HFFc6 (cell line): ENCODE results near the gene ATRAID. TPM values are rescaled to one million over a fixed set of nuclear protein-coding genes. Genes with fewer than 3 reads are reported as not detected.
A peak's percentile ranks its signal among the peaks of the same experiment; 100 is the strongest.

Source experiments
- DNase-seq: peaks from one replicate; pipeline ENCODE4 v3.0.0-alpha.2; 2018
- H3K27ac Mint-ChIP-seq: 2 replicates; pipeline ENCODE4 v1.8.0; 2020; ENCODE audit warnings: mild to moderate bottlenecking, mixed read lengths
- H3K27me3 Mint-ChIP-seq: 2 replicates; pipeline ENCODE4 v1.8.0; 2021; ENCODE audit warnings: mild to moderate bottlenecking, moderate library complexity, mixed read lengths; ENCODE audit not compliant: insufficient read depth
- H3K36me3 Mint-ChIP-seq: 2 replicates; pipeline ENCODE4 v1.8.0; 2021; ENCODE audit warnings: low read depth, mixed read lengths
- H3K4me1 Mint-ChIP-seq: 2 replicates; pipeline ENCODE4 v1.8.0; 2020; ENCODE audit warnings: low read depth, mixed read lengths
- H3K4me3 Mint-ChIP-seq: 2 replicates; pipeline ENCODE4 v1.8.0; 2020; ENCODE audit warnings: mild to moderate bottlenecking, moderate library complexity, mixed read lengths
- H3K9me3 Mint-ChIP-seq: 2 replicates; pipeline ENCODE4 v1.8.0; 2020; ENCODE audit warnings: mild to moderate bottlenecking, mixed read lengths
- long read RNA-seq: library from polyadenylated mRNA; unstranded; transcript quantifications from one replicate; pipeline ENCODE4 v2.0.0, GENCODE V29; 2019
- total RNA-seq, 6 experiments: library from RNA; stranded (reverse); fragmentation: NEBNext Ultra II Directional; extraction: Animal tissue kit (Norgen Biotek cat#: 25700); gene quantifications; 2 replicates in 1 of 6; 3 replicates in 5 of 6; pipeline ENCODE4 v1.2.3, GENCODE V29; 2021
- TF ChIP-seq, protein P1 (sequence below): fragments of 200-600 bp; sonication (generic); IDR thresholded peaks from 2 replicates; pipeline ENCODE4 v1.5.0; 2021; ENCODE audit warnings: antibody characterized with exemption, mild to moderate bottlenecking

ATRAID gene, protein sequence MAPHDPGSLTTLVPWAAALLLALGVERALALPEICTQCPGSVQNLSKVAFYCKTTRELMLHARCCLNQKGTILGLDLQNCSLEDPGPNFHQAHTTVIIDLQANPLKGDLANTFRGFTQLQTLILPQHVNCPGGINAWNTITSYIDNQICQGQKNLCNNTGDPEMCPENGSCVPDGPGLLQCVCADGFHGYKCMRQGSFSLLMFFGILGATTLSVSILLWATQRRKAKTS
- total RNA-seq, result 100 to 1,000 TPM in 5 of 6 experiments, 10 to 100 TPM in 1; 98.8 to 123 (median 116) TPM
- long read RNA-seq, transcript ATRAID-201 (7 exons, 1,240 nt), result major isoform, 153 of 181 reads
- long read RNA-seq, transcript ATRAID-202 (7 exons, 1,059 nt), result minor isoform, 25 of 181 reads
- long read RNA-seq, partial matches to known transcripts, result 1 of 181 reads
- long read RNA-seq, other reads (novel, unspliced or antisense), result 0 of 181 reads

DNA sequence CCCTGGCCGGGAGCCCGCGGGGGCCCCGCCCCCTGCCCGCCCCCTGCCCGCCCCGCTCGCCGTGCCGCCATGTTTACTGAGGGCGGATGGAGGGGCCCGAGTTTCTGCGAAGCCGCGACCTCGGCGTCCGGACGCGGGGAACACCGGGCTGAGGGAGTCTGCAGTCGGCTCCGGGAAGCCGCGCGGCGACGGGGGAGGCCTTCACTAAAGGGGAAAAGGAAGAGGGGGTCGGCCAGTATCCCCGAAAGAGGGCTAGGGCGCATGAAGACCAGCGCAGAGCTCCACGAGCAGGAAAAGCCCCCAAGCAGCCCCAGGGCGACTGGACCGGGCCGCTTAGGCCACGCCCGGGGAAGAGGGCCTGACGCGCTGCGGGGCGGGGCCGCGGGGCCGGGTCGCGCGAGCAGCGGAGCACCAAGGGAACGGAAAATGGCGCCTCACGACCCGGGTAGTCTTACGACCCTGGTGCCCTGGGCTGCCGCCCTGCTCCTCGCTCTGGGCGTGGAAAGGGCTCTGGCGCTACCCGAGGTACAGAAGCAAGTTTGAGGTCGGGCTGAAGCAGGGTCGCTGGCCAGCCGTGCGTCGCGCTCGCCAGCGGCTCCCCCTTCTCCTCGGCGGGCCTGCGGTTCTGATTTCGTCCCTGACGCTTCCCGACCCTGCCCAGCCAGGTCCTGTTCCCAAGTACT is at the start of gene ATRAID, which contains the start of gene SLC5A6:
ATRAID (plus strand) TSS at position 99 of the 683 bp plus-strand sequence; CDS start at position 427, 328 bp downstream.
SLC5A6 (minus strand) TSS at position 326 of the 683 bp plus-strand sequence. CDS start 4,618 bp downstream, outside the sequence.
- DNase-seq, result peak; percentile 71
- peaks cover 38% of the 10 kb centered on the region for H3K36me3 Mint-ChIP-seq
- H3K4me1 Mint-ChIP-seq, result peaks cover 51% of the 10 kb centered on the region
- peaks cover 8% of the 10 kb centered on the region for H3K27me3 Mint-ChIP-seq
- peak within 1 kb of the TSS; percentile 97 for H3K4me3 Mint-ChIP-seq
- TF ChIP-seq, protein P1, sequence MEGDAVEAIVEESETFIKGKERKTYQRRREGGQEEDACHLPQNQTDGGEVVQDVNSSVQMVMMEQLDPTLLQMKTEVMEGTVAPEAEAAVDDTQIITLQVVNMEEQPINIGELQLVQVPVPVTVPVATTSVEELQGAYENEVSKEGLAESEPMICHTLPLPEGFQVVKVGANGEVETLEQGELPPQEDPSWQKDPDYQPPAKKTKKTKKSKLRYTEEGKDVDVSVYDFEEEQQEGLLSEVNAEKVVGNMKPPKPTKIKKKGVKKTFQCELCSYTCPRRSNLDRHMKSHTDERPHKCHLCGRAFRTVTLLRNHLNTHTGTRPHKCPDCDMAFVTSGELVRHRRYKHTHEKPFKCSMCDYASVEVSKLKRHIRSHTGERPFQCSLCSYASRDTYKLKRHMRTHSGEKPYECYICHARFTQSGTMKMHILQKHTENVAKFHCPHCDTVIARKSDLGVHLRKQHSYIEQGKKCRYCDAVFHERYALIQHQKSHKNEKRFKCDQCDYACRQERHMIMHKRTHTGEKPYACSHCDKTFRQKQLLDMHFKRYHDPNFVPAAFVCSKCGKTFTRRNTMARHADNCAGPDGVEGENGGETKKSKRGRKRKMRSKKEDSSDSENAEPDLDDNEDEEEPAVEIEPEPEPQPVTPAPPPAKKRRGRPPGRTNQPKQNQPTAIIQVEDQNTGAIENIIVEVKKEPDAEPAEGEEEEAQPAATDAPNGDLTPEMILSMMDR, result no peak
- H3K9me3 Mint-ChIP-seq, result no peaks in the 10 kb centered on the region
- peak within 1 kb of the TSS; percentile 99 for H3K27ac Mint-ChIP-seq

DNA sequence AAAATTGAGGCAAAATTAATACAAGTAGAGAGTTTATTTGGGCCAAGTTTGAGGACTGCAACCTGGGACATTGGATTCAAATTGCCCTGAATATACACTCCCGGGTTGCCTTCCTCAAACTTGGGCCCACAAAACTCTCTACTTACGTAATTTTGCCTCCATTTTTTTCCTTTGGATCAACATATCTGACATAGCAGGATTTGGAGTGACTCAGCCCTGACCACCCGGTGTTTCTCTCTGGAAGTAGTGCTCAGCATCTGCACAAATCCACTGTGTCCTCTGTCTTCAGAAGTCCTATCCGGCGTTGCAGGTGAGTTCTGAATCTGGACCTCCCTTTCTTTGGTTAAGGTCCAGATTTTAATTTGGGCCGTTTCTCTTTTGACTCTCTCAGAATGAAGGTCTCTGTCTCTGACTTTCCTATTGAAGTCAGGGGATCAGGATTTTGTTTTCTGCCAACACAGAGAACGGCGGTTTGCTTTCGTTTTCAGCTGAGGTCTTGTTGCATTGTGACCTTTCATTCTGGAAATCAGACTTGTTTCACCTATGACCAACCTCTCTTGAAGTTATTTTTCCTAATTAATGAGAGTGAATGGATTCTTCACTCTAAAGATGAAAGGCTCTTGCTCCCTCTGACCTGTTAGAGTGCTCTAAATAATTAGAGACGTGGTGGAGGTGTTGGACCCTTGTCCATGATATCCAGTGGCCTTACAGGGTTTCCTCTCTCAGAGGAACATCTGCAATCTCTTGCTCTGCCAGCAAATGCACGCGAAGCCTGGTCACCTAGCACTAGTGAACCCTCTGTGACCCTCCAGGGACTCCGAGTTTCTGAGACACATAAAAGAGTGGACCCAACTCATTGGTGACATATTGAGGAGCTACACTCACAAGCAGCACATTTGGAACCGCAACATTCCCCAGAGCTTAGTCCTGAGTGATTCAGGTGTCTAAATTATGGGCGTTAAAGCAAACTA is 49.4 kb upstream of the ATRAID start:
- no peak overlapping the region for H3K27ac Mint-ChIP-seq
- peaks cover 30% of the 10 kb centered on the region for H3K27me3 Mint-ChIP-seq
- H3K4me1 Mint-ChIP-seq, result peaks cover 11% of the 10 kb centered on the region
- no peak overlapping the region for H3K4me3 Mint-ChIP-seq
- TF ChIP-seq, protein P1, result no peak
- no peak for DNase-seq
- no peaks in the 10 kb centered on the region for H3K9me3 Mint-ChIP-seq
- H3K36me3 Mint-ChIP-seq, result no peaks in the 10 kb centered on the region

DNA sequence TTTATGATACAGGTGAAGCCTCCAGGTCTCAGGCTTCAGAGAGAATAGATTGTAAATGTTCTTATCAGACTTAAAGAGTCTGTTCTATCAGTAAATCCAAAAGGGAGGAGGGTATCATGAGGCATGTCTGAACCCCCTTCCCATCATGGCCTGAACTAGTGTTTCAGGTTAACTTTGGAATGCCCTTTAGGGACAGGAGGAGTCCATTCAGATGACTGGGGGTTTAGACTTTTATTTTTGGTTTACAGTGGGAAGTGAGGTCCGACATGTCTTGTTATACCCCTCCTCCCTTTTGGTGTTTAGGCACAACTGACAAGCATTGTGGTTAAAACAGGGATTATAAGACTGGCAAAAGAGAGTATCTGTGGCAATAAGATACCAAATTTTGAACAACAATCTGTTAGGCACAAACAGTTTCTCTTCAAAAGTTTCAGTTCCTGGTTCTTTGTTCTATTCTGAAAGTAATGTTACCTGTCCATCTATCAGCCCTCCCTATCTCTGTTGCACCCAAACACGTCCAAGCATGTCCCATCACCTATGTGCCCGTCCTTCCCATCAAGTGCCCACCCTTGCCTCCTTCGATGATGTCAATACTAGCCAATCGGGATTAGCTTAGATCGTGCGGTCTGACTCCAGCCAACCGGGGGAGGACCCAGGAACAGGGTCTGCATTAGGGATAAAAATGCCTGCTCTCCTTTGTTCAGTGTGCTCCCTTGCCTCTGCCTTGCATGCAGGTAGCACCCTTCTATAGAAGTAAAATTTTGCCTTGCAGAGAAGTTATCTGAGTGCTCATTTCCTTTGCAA is 46.7 kb upstream of the ATRAID start:
- peaks cover 28% of the 10 kb centered on the region for H3K27me3 Mint-ChIP-seq
- TF ChIP-seq, protein P1, result no peak
- no peaks in the 10 kb centered on the region for H3K9me3 Mint-ChIP-seq
- DNase-seq, result no peak
- H3K27ac Mint-ChIP-seq, result no peak overlapping the region
- H3K4me3 Mint-ChIP-seq, result no peak overlapping the region
- H3K4me1 Mint-ChIP-seq, result peaks cover 11% of the 10 kb centered on the region
- H3K36me3 Mint-ChIP-seq, result no peaks in the 10 kb centered on the region

DNA sequence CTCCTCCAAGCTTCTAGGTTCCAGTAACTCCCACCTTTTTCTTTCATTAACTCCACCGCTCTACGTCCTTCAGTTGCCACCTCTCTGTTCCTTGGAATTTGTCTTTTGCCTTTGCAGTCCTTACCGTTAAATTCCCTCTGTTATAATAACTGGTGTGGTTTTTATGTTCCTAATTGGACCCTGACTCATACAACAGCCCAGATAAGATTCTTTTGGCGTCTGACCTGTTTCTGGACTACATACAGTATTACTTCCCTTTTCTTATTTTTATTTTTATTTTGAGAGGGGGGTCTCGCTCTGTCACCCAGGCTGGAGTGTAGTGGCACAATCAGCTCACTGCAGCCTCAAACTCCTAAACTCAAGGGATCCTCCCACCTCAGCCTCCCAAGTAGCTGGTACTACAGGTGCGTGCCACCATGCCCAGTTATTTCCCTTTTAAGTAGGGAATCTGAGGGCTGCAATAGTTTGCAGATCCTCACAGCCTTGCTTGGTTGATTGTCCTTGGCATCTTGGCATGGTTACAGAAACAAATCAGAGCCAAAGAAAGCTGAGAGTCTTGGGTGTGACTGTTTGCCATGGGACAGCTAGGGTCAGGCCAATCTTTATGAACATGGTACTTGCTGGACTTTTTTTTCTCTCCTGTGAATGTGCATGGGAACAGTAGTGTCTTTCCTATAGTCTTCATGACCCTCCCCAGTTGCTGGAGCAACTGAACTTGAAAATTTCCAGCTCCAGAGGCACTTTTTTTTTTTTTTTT is 41.1 kb upstream of the ATRAID start:
- no peaks in the 10 kb centered on the region for H3K36me3 Mint-ChIP-seq
- no peak for DNase-seq
- peaks cover 30% of the 10 kb centered on the region for H3K27me3 Mint-ChIP-seq
- H3K27ac Mint-ChIP-seq, result no peak overlapping the region
- H3K4me3 Mint-ChIP-seq, result no peak overlapping the region
- H3K9me3 Mint-ChIP-seq, result no peaks in the 10 kb centered on the region
- TF ChIP-seq, protein P1, result no peak
- H3K4me1 Mint-ChIP-seq, result peaks cover 7% of the 10 kb centered on the region
